PC-3 (cell line): ENCODE results near the gene TMEM14A. TPM values are rescaled to one million over a fixed set of nuclear protein-coding genes. Genes with fewer than 3 reads are reported as not detected.
A peak's percentile ranks its signal among the peaks of the same experiment; 100 is the strongest.

Source experiments
- ATAC-seq: fragments of 200-7000 bp; cut with Tn5 transposase; 2 replicates; pipeline ENCODE4 v1.9.1; 2020; ENCODE audit warnings: mild to moderate bottlenecking, moderate library complexity
- BruUV-seq: library from RNA; stranded (reverse); fragments of 400-500 nt; replicated peaks from 2 replicates; lab custom pipeline; 2021; lab: Mats Ljungman, UMichigan
- CTCF ChIA-PET: fragments of 300-600 bp; sonication (Branson Sonifier 250); formaldehyde crosslinking; loops from one replicate; lab custom pipeline; 2022; ENCODE audit warnings: antibody characterized with exemption; lab: Charles Lee
- POLR2A ChIA-PET: fragments of 300-600 bp; sonication (Branson Sonifier 250); formaldehyde crosslinking; loops from one replicate; lab custom pipeline; 2022; ENCODE audit warnings: antibody characterized with exemption; ENCODE audit not compliant: unreplicated experiment; lab: Charles Lee
- DNase-seq: peaks from one replicate; pipeline ENCODE4 v3.0.0-alpha.2; 2015
- H2AFZ ChIP-seq: fragments of 300-600 bp; sonication (generic); 2 replicates; pipeline ENCODE4 v1.6.0; 2016; ENCODE audit warnings: antibody characterized with exemption, low read length
- H3F3A ChIP-seq: fragments of 300-600 bp; sonication (generic); one replicate; pipeline ENCODE4 v1.6.0; 2017; ENCODE audit warnings: antibody characterized with exemption, low read length, control low read depth, mild to moderate bottlenecking; ENCODE audit not compliant: unreplicated experiment
- H3K27ac ChIP-seq: fragments of 300-600 bp; sonication (generic); 2 replicates; pipeline ENCODE4 v1.5.1; 2016; ENCODE audit warnings: mild to moderate bottlenecking, low read length
- H3K27me3 ChIP-seq: fragments of 300-600 bp; sonication (generic); 2 replicates; pipeline ENCODE4 v1.6.1; 2016; ENCODE audit warnings: low read length, mixed read lengths
- H3K36me3 ChIP-seq: fragments of 300-600 bp; sonication (generic); 2 replicates; pipeline ENCODE4 v1.6.1; 2016; ENCODE audit warnings: low read depth, mixed run types, low read length, mixed read lengths
- H3K4me1 ChIP-seq: fragments of 300-600 bp; sonication (generic); 2 replicates; pipeline ENCODE4 v1.5.1; 2016; ENCODE audit warnings: low read length; ENCODE audit not compliant: insufficient read depth
- H3K4me2 ChIP-seq: fragments of 300-600 bp; sonication (generic); 2 replicates; pipeline ENCODE4 v1.6.0; 2016; ENCODE audit warnings: low read length
- H3K4me3 ChIP-seq: fragments of 300-600 bp; sonication (generic); 2 replicates; pipeline ENCODE4 v1.5.1; 2016; ENCODE audit warnings: mild to moderate bottlenecking, low read length, mixed read lengths
- H3K79me2 ChIP-seq: fragments of 300-600 bp; sonication (generic); 2 replicates; pipeline ENCODE4 v1.6.1; 2017; ENCODE audit warnings: low read length, mixed read lengths
- H3K9ac ChIP-seq: fragments of 300-600 bp; sonication (generic); 2 replicates; pipeline ENCODE4 v1.6.0; 2016; ENCODE audit warnings: mild to moderate bottlenecking, low read length
- H3K9me2 ChIP-seq: fragments of 300-600 bp; sonication (generic); replicated peaks from 2 replicates; pipeline ENCODE4 v1.6.1; 2016; ENCODE audit warnings: mixed run types, low read length, mixed read lengths
- H3K9me3 ChIP-seq: fragments of 300-600 bp; sonication (generic); 2 replicates; pipeline ENCODE4 v1.6.1; 2016; ENCODE audit warnings: low read length, mixed read lengths
- H4K20me1 ChIP-seq: fragments of 300-600 bp; sonication (generic); 2 replicates; pipeline ENCODE4 v1.6.1; 2016; ENCODE audit warnings: low read length, mixed read lengths
- EZH2 ChIP-seq: fragments of 300-600 bp; sonication (generic); IDR thresholded peaks from one replicate; pipeline ENCODE4 v1.6.1; 2017; ENCODE audit warnings: antibody characterized with exemption, mild to moderate bottlenecking, low read length; ENCODE audit not compliant: unreplicated experiment
- EZH2phosphoT487 ChIP-seq: fragments of 300-600 bp; sonication (generic); IDR thresholded peaks from 2 replicates; pipeline ENCODE4 v1.6.1; 2018; ENCODE audit warnings: mild to moderate bottlenecking, antibody characterized with exemption, low read length, borderline replicate concordance
- intact Hi-C: fragments of 100-400 bp; cut with micrococcal nuclease; formaldehyde crosslinking; loops from 2 replicates; pipeline ENCODE4 v1.9.0; 2023
- total RNA-seq: library from RNA; depleted of rRNA; stranded (reverse); fragments of >200 nt; gene quantifications from 2 replicates; pipeline ENCODE4 v1.2.3, GENCODE V29; 2014
- TF ChIP-seq, protein P1 (sequence below): fragments of 300-600 bp; sonication (generic); conservative IDR thresholded peaks from 2 replicates; pipeline ENCODE4 v1.5.1; 2017; ENCODE audit warnings: antibody characterized with exemption, low read depth, mild to moderate bottlenecking, low read length

TMEM14A gene
- total RNA-seq, 1 experiment from 2014 or later: 65.4 TPM

DNA sequence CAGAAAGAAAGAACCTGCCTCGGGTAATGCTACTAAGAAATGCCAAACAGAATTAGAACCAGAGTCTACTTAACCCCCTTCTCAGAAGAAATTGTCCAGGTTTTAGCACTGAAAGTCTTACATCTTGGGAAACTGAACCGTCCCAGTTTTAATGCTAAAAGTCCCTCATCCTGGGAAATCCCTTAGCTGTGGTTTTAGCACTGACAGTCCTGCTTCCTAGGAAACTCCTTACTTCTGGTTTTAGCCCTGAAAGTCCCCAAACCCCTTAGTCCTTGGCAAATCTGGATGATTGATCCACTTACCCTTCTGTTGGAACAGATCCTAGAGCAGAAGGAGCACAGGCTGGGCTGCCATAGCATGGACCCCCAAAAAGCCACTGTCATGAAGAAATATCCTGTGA is 4.8 kb upstream of the TMEM14A start:
- no TSS peak for BruUV-seq
- CTCF ChIA-PET: no interaction called here
- no peak for ATAC-seq

DNA sequence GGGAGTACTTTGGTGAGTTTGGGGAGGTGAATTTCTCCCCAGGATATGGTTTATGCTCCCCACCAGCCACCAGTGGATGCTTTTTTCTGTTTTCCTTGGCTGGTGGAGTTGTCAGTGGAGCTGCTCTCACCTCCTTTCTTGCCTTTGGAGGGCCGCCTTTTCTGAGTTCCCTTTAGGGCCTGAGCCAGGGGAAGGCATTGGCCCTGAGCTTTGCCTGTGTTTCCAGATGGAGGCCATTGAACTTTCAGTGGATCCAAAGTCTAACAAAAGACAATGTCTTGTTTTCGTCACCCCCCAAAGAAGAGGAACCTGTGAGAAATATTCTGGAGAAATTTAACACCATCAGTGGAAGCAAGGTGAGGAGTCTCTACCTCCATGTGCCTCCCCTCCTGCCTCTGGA is 4.4 kb upstream of the TMEM14A start:
- no peaks in the 10 kb centered on the region for H3K9me3 ChIP-seq
- H4K20me1 ChIP-seq: no peaks in the 10 kb centered on the region
- no peak for DNase-seq
- no peak overlapping the region for H3K27ac ChIP-seq
- H3K9me2 ChIP-seq: no peaks in the 10 kb centered on the region
- CTCF ChIA-PET: no interaction called here
- no peaks in the 10 kb centered on the region for H3F3A ChIP-seq
- no peak overlapping the region for H3K9ac ChIP-seq
- H3K36me3 ChIP-seq: no peaks in the 10 kb centered on the region
- peaks cover 5% of the 10 kb centered on the region for H3K79me2 ChIP-seq
- ATAC-seq: no peak
- H3K4me3 ChIP-seq: no peak overlapping the region
- TF ChIP-seq, protein P1, sequence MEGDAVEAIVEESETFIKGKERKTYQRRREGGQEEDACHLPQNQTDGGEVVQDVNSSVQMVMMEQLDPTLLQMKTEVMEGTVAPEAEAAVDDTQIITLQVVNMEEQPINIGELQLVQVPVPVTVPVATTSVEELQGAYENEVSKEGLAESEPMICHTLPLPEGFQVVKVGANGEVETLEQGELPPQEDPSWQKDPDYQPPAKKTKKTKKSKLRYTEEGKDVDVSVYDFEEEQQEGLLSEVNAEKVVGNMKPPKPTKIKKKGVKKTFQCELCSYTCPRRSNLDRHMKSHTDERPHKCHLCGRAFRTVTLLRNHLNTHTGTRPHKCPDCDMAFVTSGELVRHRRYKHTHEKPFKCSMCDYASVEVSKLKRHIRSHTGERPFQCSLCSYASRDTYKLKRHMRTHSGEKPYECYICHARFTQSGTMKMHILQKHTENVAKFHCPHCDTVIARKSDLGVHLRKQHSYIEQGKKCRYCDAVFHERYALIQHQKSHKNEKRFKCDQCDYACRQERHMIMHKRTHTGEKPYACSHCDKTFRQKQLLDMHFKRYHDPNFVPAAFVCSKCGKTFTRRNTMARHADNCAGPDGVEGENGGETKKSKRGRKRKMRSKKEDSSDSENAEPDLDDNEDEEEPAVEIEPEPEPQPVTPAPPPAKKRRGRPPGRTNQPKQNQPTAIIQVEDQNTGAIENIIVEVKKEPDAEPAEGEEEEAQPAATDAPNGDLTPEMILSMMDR: no peak
- TF ChIP-seq EZH2phosphoT487 (no peak), EZH2 (no peak)
- H3K27me3 ChIP-seq: no peaks in the 10 kb centered on the region
- no peak overlapping the region for H2AFZ ChIP-seq
- peak overlapping the region; percentile 95 for H3K4me2 ChIP-seq
- POLR2A ChIA-PET: no interaction called here
- BruUV-seq: no TSS peak
- H3K4me1 ChIP-seq: peaks cover 32% of the 10 kb centered on the region
- intact Hi-C loops: no loop called here

More for the DNA sequence above, 4.8 kb upstream of the TMEM14A start:
- Histone ChIP-seq H3K9ac (no peak overlapping the region), H3K4me2 (peak overlapping the region; percentile 95), H4K20me1 (no peaks in the 10 kb centered on the region), H2AFZ (no peak overlapping the region), H3K79me2 (peaks cover under 1% of the 10 kb centered on the region; the same call in 1 of the 2 replicates), H3F3A (no peaks in the 10 kb centered on the region), H3K36me3 (no peaks in the 10 kb centered on the region), H3K27ac (no peak overlapping the region), H3K4me1 (peaks cover 29% of the 10 kb centered on the region), H3K4me3 (peak overlapping the region; percentile 81; the same call in 1 of the 2 replicates), H3K27me3 (no peaks in the 10 kb centered on the region), H3K9me3 (no peaks in the 10 kb centered on the region), H3K9me2 (no peaks in the 10 kb centered on the region)
- intact Hi-C loops: no loop called here
- no peak for TF ChIP-seq EZH2phosphoT487
- TF ChIP-seq, protein P1: no peak
- TF ChIP-seq EZH2: no peak
- POLR2A ChIA-PET: no interaction called here
- no peak for DNase-seq

DNA sequence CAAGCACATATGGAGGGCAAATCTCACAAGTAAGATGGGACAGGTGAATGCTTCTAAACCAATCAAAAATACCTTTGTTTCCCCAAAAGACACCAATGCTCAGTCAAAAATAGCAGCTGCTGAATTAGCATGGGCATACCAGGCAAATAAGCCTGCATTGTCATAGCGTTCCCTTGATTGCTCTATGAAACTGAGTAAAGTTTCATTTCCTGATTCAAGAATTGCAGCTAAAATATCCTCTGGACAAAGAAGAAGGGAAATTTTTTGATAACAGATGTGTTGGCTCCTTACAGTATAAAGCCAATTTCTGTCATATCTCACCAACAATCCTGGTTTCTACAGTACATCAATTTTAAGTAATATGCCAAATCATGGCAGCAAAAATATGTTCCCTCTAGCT is 3.3 kb upstream of the TMEM14A start:
- Histone ChIP-seq H3F3A (no peaks in the 10 kb centered on the region), H3K27ac (no peak overlapping the region), H3K9me3 (no peaks in the 10 kb centered on the region), H3K36me3 (no peaks in the 10 kb centered on the region), H3K9ac (no peak overlapping the region), H3K4me2 (no peak overlapping the region), H3K4me1 (peaks cover 42% of the 10 kb centered on the region), H2AFZ (no peak overlapping the region), H3K27me3 (no peaks in the 10 kb centered on the region), H4K20me1 (no peaks in the 10 kb centered on the region), H3K79me2 (peaks cover 14% of the 10 kb centered on the region), H3K9me2 (no peaks in the 10 kb centered on the region), H3K4me3 (no peak overlapping the region)
- TF ChIP-seq, protein P1: no peak
- TF ChIP-seq EZH2 (no peak), EZH2phosphoT487 (no peak)
- intact Hi-C loops: no loop called here
- ATAC-seq (no peak), DNase-seq (no peak)
- POLR2A ChIA-PET: no interaction called here
- CTCF ChIA-PET: no interaction called here
- no TSS peak for BruUV-seq
